NCI-H2107 treated with DMSO at 0.1 percent for 48 hours (cell line): ENCODE data around the gene JOSD2.

Source experiments
- DNase-seq: peaks from one replicate; lab custom pipeline; 2025; ENCODE audit not compliant: unreplicated experiment; lab: John Stamatoyannopoulos, UW

The JOSD2 gene

GRCh38 chr19:50496189-50497021 lies 14.6 kb downstream of the JOSD2 start:
- no peak for DNase-seq

- DNase-seq = no peak
These were observed 15.9 kb downstream of the JOSD2 start for GRCh38 chr19:50495020-50495531.

- DNase-seq = no peak
These were observed 16.6 kb downstream of the JOSD2 start for GRCh38 chr19:50494186-50495019.

- no peak for DNase-seq
These were observed 17.8 kb downstream of the JOSD2 start for GRCh38 chr19:50493171-50493570.

GRCh38 chr19:50492303-50493052 lies 18.5 kb downstream of the JOSD2 start:
- DNase-seq = no peak

- DNase-seq = no peak
These were observed 20.0 kb downstream of the JOSD2 start for GRCh38 chr19:50490991-50491472.

GRCh38 chr19:50490411-50490811 lies 20.6 kb downstream of the JOSD2 start:
- DNase-seq = no peak

- no peak for DNase-seq
These were observed 21.5 kb downstream of the JOSD2 start for GRCh38 chr19:50489461-50490011.

- DNase-seq = no peak
These were observed 22.4 kb downstream of the JOSD2 start for GRCh38 chr19:50488389-50489194.

GRCh38 chr19:50486823-50487515 lies 24.0 kb downstream of the JOSD2 start:
- DNase-seq = no peak

GRCh38 chr19:50485284-50485955 lies 25.6 kb downstream of the JOSD2 start:
- DNase-seq = no peak

- no peak for DNase-seq
These were observed 28.1 kb downstream of the JOSD2 start for GRCh38 chr19:50482916-50483315.

GRCh38 chr19:50482271-50482855 lies 28.6 kb downstream of the JOSD2 start:
- no peak for DNase-seq

GRCh38 chr19:50481351-50482149 lies 29.4 kb downstream of the JOSD2 start:
- no peak for DNase-seq

- DNase-seq = no peak
These were observed 30.5 kb downstream of the JOSD2 start for GRCh38 chr19:50480281-50481111.

- DNase-seq = no peak
These were observed 31.2 kb downstream of the JOSD2 start for GRCh38 chr19:50479761-50480251.
